Stimulated activated CD8-positive, alpha-beta memory T cell treated with anti-CD3 and anti-CD28 coated beads, Interleukin-12 subunit alpha, Interleukin-12 subunit beta, amount 100 ng/mL, for 1 hour (primary cell): ENCODE results near the gene PTGR3.

Source experiments
- DNase-seq: peaks from one replicate; pipeline ENCODE4 v3.0.0-alpha.2; 2020; ENCODE audit warnings: low read depth

Gene PTGR3

DNA sequence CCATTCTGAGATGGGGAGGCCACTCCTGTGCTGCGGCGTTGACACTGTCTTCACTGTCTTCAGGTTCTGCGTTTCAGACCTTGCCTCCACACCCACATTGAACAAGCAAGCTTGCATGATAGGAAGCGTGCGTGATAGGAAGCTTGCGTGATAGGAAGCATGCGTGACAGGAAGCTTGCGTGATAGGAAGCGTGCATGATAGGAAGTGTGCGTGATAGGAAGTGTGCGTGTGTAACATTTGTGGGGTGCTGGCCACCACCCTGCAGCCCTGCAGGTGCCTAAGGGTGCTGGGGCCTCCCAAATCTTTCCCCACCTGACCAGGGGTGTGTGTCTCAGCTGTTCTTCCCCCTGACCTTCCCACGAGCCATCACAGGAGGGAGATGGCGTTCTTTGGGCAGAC lies 27.0 kb upstream of the PTGR3 start:
- DNase-seq, result no peak

DNA sequence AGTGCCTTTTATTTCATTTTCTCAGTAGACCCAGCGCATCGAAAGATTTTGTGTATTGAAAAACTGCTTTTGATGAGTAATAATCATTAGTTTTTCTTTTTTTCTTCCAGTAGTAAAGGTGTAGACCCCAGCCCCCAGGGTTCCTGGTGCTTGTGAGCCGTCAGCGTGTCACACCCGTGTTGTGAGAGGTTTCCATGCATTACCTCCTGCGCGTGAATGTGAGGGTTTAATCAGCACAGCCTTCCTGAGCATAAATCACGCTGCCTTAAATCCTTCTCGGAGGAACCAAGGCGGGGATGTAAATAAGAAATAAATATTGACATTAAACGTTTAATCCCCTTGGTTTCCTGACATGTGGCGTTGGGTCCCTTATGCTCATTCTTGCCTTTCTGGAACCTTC lies 26.0 kb upstream of the PTGR3 start:
- DNase-seq, result no peak

GRCh38 chr18:75231053-75231406 lies 22.1 kb upstream of the PTGR3 start:
- DNase-seq, result no peak

DNA sequence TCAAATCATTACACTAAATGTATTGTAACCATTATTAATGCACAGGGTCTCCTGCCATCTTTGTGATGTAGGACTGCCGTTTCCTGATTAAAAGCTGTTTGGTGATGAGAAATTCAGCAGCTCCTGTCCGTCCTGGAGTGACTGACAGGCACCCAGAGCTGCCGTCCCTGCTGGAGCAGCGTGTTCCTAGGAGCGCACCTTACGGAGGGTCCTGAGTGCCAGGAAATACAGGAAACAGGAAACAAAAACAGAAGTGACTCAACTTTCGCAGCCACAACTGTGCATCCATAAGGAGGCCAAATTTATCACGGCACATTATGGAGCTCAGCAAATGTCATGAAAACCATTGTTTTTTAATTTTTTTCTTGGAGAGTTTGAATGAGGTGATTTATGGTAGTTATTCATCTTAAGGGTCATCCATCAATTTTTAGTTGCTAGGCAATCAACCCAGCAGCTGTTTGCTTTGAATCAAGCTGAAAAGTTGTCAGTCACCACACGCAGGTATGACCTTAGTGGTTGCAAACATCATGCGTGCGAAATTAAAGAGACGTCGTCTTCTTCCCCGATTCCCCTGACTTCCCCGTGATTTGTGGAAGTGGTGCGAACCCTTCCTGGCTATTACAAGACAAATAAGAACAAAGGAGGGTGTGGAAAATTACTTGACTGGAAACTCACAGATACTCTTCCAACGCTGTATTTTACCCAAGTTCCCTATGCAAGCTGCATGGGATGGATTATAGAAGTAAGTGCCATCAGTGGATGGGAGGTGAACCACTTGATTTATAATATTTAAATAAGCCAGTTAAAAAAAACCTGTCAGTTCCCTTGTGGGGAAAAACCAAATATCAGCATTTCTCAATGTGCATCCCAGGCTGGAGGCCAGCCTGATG lies 21.5 kb upstream of the PTGR3 start:
- no peak for DNase-seq

DNA sequence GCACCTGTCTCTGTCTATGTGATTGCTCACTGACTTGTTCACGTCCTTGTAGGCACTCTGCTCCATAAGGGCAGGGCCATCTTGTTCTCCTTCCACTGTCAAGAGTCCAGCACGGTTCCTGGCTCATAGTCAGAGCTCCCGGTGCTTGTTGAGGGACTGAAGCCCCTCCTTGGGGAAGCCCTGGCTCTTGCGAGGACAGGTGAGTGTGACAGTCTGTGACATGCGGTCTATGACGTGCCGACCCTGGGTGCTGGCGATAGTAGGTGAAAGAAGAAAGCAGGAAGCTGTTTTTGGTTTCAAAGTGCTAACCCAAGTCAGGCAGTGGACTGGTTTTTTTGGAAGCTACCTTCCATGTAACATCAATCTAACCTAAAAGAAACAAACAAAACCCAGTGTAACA lies 20.5 kb upstream of the PTGR3 start:
- no peak for DNase-seq

DNA sequence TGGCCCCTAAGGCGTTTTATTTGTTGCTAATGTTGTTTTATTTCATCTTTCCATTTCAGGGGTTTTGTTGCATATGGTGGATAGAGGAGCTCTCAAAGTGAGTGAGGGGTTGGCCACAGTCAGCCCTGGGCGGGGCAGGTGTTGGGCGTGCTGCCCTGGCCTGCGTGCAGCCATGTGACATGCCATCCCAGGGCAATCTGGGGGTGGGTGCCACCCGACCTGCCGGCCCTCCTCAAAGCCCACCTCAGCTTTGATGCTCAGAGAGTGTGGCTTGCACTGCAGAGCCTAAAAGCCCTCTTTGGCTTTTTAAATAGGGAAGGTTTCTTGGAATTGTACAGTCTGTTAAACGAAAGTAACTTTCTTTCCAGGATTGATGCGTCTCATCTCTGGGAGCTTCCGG lies 20.0 kb upstream of the PTGR3 start:
- no peak for DNase-seq

- no peak for DNase-seq
These were observed 18.8 kb upstream of the PTGR3 start for GRCh38 chr18:75227535-75228296.

- DNase-seq, result no peak
These were observed 18.0 kb upstream of the PTGR3 start for GRCh38 chr18:75226956-75227316.

GRCh38 chr18:75226286-75226955 lies 17.5 kb upstream of the PTGR3 start:
- DNase-seq, result no peak

GRCh38 chr18:75223687-75224347 lies 14.9 kb upstream of the PTGR3 start:
- DNase-seq, result no peak

DNA sequence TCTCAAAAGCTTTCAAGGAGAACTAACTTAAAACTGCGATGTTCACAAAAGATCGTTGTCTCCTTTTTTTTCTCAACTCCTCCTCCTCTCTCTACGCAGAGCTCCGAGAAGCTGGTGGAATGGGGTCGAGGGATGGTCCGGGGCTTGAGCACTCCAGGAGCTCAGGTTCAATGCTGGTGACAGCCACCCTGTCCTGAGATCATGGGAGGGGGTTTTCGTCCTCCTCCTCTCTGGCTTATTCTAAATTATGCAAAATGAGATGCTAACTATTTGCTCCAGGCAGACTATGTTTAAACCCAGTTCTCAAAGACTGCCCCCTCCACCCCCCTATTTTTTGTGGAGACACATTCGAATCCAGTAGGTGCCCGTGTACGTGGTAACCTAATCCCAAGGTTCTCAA lies 13.5 kb upstream of the PTGR3 start:
- DNase-seq, result no peak

- no peak for DNase-seq
These were observed 13.0 kb upstream of the PTGR3 start for GRCh38 chr18:75221897-75222296.

DNA sequence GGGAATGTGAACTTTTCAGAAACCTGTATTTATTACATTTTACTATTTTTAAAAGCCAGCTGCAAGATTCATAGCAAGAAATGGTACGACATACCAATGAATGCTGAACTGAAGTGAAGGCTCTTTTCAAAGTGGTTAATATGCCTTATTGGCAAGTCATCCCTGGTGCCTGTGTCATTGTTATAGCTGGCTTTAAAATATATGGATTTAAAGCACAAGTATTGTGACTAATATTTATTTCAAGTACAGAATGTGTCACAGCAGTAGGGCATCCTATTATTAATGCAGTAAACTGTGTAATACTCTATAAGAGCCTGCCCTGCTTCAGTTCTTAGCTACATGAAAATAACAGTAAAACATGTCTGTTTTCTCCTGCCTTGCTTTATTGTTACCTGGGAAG lies 12.5 kb upstream of the PTGR3 start:
- DNase-seq, result no peak

DNA sequence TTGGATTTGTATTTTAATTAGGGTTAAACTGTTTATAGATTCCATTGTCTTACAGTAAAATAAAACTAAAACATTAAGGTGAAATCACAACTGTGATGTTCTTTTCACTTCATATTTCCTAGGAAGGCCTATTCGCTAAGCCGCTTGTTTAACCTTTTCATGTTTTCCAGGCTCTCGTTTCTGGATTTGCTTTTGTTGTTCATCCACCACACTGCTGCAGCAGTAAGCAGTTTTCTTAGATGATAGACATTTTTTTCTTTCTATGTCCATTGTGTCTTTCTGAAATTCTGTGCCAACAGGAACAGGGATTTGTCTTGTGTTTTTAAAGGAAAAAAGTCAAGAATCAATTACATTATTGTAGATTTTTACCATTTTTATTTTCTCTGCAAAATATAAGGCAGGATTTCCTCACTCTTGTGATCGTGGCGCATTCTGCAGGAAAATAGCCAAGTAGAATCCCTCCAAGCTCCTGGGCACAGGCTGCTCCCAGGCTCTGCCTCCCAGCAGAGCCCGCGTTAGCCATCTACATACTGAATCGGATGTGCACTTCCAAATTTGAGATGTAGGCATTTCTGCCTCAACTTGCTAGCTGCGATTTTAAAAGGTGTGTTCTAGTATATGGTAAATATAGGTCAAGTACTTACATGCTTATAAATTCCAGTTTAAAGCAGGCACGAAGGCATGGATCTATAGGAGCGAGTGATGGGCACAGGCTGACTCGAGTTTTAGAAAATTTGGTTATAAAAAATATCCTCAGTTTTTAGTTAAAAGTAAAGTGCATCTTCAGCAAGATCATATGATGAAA lies 11.8 kb upstream of the PTGR3 start:
- no peak for DNase-seq

DNA sequence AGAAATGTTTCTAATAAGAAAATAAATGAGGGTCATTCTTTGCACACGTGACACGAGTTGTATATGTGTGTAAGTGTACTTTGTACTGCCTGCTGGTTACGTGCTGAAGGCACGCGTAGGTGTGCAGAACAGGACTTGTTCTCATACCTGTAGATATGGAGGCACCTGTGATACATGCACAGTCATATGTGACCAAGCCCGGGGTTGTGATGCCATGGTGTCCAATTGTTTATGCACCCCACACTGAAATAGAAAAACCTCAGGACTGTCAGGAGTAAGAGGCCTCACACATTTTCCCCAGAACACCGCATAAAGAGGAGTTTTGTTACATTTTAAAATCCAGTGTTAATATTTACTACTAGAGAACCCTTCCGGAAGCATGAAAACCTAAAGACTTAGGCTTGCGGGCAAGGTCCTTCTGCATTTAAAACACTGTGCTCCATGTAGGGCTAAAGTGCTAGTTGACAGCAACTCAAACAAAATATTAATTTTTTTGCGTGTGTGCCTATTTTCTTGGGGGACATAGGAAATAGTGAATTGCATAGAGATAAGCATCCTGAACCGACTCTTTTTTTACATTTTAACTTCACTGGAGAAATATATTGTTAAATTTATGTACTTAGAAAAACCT lies 10.9 kb upstream of the PTGR3 start:
- no peak for DNase-seq

DNA sequence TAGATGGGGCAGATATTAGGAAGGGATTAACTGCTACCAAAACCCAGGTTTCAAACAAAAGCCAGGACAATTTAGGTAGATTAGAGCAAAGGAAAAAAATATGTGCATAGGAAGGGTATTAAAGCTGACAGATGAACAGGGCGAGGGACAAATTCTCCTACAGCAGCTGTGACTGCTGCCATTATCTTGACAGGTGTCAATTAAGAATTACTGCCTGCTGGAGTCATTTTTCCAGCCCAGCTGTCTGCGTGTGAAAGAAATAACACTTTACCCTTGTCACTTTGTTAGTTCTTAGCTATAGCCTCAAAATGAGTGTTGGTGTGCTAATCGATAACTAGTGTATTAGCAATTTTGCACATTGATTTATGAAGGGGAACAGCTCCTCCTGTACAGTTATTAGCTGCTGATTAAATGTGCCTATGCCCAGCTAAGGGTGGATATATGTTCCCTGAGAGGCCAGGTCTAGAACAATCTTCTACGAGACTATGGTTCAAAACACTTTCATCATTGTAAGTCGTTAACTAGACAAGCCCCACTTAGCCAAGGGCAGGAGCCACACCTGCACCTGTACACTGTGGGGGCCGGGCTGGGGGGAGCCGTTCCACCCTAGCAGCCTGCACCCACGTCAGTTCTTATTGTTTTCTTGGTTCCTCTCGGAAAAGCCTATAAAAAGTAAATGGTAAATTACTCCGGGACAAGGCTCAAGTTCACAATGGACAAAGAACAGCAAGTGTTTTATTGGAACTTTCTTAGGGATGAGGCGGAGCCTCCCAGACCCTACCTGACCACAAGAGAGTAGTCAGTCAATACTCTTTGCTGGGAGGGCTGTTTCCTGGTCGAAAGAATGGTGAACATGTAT lies 9.4 kb upstream of the PTGR3 start:
- no peak for DNase-seq

DNA sequence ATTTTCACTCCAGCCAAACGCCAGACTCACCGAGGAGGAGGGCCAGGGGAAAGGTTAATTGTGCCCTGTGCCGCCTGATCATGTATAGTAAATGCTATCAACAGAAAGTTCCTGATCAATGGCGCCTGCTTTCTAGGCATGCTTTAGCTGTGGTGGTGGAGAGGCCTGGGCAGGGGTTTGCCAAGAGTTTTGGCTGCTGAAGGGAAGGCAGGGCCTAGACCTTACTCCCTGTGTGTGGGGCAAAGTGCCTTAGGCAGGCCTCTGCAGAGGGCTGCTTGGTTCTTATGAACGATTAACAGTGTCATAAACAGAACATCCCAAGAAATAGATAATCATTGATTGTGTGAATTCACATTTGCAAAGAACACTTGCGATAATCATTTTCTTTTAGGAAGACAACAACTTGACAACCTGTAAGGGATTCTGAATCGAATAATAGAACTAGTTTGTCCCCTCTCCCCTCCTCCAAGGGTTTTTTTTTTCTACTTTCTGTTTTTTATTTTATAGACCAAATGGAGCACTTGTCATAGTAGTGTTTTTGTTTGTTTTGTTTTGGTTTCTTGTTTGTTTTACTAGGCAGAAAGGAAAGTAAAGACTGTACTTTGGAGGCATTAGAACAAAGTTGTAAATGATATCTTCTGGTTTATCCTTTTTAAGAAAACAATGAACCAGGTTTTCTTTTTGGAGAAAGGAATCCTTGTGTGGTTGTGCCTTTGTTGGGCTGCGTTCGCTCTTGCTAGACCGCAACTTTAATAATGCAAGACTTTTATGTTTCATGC lies 8.2 kb upstream of the PTGR3 start:
- no peak for DNase-seq

DNA sequence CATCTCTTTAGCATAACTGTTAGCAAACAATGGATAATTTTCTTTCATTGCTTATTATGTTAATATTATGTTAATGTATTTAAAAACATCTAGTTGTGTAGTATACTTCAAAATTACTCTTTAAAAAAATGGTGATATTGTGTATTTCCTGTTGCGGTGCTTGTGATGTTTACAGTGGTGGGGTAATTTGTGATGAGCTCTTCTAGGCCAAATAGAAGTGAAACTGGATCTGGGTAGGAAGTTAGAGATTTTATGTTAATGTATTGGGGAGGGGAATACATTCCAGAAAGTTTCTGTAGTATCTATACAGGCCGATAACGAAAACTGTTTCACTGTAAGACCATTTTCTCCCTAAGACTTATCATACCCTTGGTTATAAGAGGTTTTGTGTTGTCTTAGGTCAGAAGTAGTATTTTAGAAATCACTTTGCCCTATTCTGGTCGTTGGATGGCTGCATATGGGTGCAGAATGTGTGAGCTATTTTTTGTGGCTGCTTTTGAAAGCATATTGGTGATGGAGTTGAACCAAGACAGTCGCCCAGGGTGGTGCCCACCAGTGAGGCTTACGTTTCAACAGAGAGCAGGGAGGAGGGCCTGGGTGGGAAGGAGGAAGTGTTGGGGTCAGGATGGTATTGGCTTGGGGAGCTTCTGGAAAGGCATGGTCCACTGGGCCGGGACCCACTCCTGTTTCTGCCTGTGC lies 7.4 kb upstream of the PTGR3 start:
- DNase-seq, result no peak

- no peak for DNase-seq
These were observed 6.7 kb upstream of the PTGR3 start for GRCh38 chr18:75215663-75216062.
